Mucosa of descending colon (tissue), 3 donors: ENCODE measurements around the gene DLEC1. TPM values are rescaled to one million over a fixed set of nuclear protein-coding genes. Genes with fewer than 3 reads are reported as not detected.

ENCODE experiments used
- ATAC-seq: fragments of 200-7000 bp; cut with Tn5 transposase; one replicate; pipeline ENCODE4 v1.9.1; 2020; ENCODE audit warnings: mild to moderate bottlenecking, moderate library complexity
- DNase-seq, 3 donors: peaks; one replicate each; pipeline ENCODE4 v3.0.0-alpha.2; 2020
- H3K36me3 ChIP-seq: fragments of 200-600 bp; one replicate; pipeline ENCODE4 v1.8.0; 2021; ENCODE audit warnings: low read depth, mild to moderate bottlenecking
- H3K4me1 ChIP-seq: fragments of 200-600 bp; one replicate; pipeline ENCODE4 v1.8.0; 2021; ENCODE audit warnings: low read depth, mild to moderate bottlenecking
- H3K4me3 ChIP-seq: fragments of 200-600 bp; one replicate; pipeline ENCODE4 v1.8.0; 2021; ENCODE audit warnings: mild to moderate bottlenecking
- H3K9me3 ChIP-seq: fragments of 200-600 bp; one replicate; pipeline ENCODE4 v1.8.0; 2021; ENCODE audit warnings: mild to moderate bottlenecking
- CTCF ChIP-seq: fragments of 200-600 bp; IDR thresholded peaks from one replicate; pipeline ENCODE4 v1.8.0; 2022; ENCODE audit warnings: antibody characterized with exemption, mild to moderate bottlenecking
- intact Hi-C, 2 donors: fragments of 100-400 bp; cut with DNase I in 1 of 2; cut with micrococcal nuclease in 1 of 2; formaldehyde crosslinking; loops; one replicate each; pipeline versions ENCODE4 v1.11.0 to v1.11.1; 2022; cut with DNase I, micrococcal nuclease
- total RNA-seq, 3 donors: library from RNA; stranded (reverse); fragmentation: NEBNext Ultra II Directional in 2 of 3; extraction: Animal tissue kit (Norgen Biotek cat#: 25700) in 2 of 3; gene quantifications; one replicate each; pipeline versions ENCODE4 v1.2.1 to v1.2.4, GENCODE V29; 2021 to 2023
- donor health status: DM: no; HTN: no; CAD: no; lungs with moderate emphysema.
- donor health status: DM: no; HTN: no; CAD: no.
- donor health status: DM: no; HTN: yes; CAD: no.

DLEC1 gene
- total RNA-seq, 3 donors from 2014 or later: 0.73 to 1.7 (median 1.5) TPM

- TF ChIP-seq CTCF: no peak
- Histone ChIP-seq H3K36me3 (no peaks in the 10 kb centered on the region), H3K4me3 (no peak overlapping the region), H3K9me3 (peaks cover 2% of the 10 kb centered on the region), H3K4me1 (no peaks in the 10 kb centered on the region)
- ATAC-seq (no peak), DNase-seq (no peak)
- intact Hi-C loops: no loop called here
These were observed 61.5 kb downstream of the DLEC1 start for GRCh38 chr3:38100498-38100897.

GRCh38 chr3:38101811-38102443 is 62.9 kb downstream of the DLEC1 start:
- no peak for TF ChIP-seq CTCF
- intact Hi-C loops: no loop called here
- H3K4me3 ChIP-seq: no peak overlapping the region
- no peaks in the 10 kb centered on the region for H3K4me1 ChIP-seq
- no peaks in the 10 kb centered on the region for H3K36me3 ChIP-seq
- DNase-seq (no peak), ATAC-seq (no peak)
- H3K9me3 ChIP-seq: peaks cover 5% of the 10 kb centered on the region

- H3K9me3 ChIP-seq: peaks cover 5% of the 10 kb centered on the region
- H3K4me3 ChIP-seq: no peak overlapping the region
- H3K4me1 ChIP-seq: no peaks in the 10 kb centered on the region
- intact Hi-C loops: no loop called here
- TF ChIP-seq CTCF: no peak
- no peaks in the 10 kb centered on the region for H3K36me3 ChIP-seq
- DNase-seq (no peak), ATAC-seq (no peak)
These were observed 63.4 kb downstream of the DLEC1 start for GRCh38 chr3:38102444-38102814.

GRCh38 chr3:38105525-38105924 is 66.5 kb downstream of the DLEC1 start:
- no peak for ATAC-seq
- intact Hi-C loops: no loop called here
- Histone ChIP-seq H3K36me3 (no peaks in the 10 kb centered on the region), H3K9me3 (peaks cover 5% of the 10 kb centered on the region), H3K4me1 (no peaks in the 10 kb centered on the region), H3K4me3 (no peak overlapping the region)
- no peak for DNase-seq
- no peak for TF ChIP-seq CTCF

- no peaks in the 10 kb centered on the region for H3K36me3 ChIP-seq
- H3K4me1 ChIP-seq: no peaks in the 10 kb centered on the region
- H3K9me3 ChIP-seq: peaks cover 5% of the 10 kb centered on the region
- no peak overlapping the region for H3K4me3 ChIP-seq
- ATAC-seq: no peak
- no peak for TF ChIP-seq CTCF
- intact Hi-C loops: no loop called here
- DNase-seq: peak in 1 of 3 donors; percentile 31
These were observed 69.1 kb downstream of the DLEC1 start for GRCh38 chr3:38107911-38108648.
